ENCODE results near the gene OR5F1.

The OR5F1 gene
- total RNA-seq = 0 reads per million in 2 experiments

GRCh38 chr11:55994525-55994924, at the start of gene OR5F1:
OR5F1 (minus strand) TSS chr11:55994625; CDS start chr11:55994625, 0 bp downstream.
- no peak for DNase-seq (ENCODE audit: low read depth)

- DNase-seq (ENCODE audit: low read depth) = no peak
Measured at GRCh38 chr11:56027354-56027753, 32.9 kb upstream of the OR5F1 start, which contains the start of gene OR5AS1. OR5AS1 (plus strand) TSS chr11:56027654; CDS start chr11:56030419, 2,765 bp downstream.

- no peak for DNase-seq (ENCODE audit: low read depth)
Measured at GRCh38 chr11:56013805-56014204, 19.4 kb upstream of the OR5F1 start.

GRCh38 chr11:56010716-56011115, 16.3 kb upstream of the OR5F1 start:
- DNase-seq (ENCODE audit: low read depth) = no peak

- no peak for DNase-seq (ENCODE audit: low read depth)
Measured at GRCh38 chr11:55970935-55971334, 23.5 kb downstream of the OR5F1 start.

GRCh38 chr11:55969845-55970244, 24.6 kb downstream of the OR5F1 start, which contains the start of gene OR10AG1:
OR10AG1 (minus strand) TSS chr11:55969945; CDS start chr11:55969907, 38 bp downstream.
- no peak for DNase-seq (ENCODE audit: low read depth)

- no peak for DNase-seq (ENCODE audit: low read depth)
Measured at GRCh38 chr11:55967914-55968313, 26.5 kb downstream of the OR5F1 start.

GRCh38 chr11:55966391-55966790, 28.0 kb downstream of the OR5F1 start:
- DNase-seq (ENCODE audit: low read depth) = no peak

GRCh38 chr11:55956521-55956920, 37.9 kb downstream of the OR5F1 start:
- DNase-seq (ENCODE audit: low read depth) = no peak

GRCh38 chr11:55949330-55949729, 45.1 kb downstream of the OR5F1 start:
- no peak for DNase-seq (ENCODE audit: low read depth)

Measured in T follicular helper cell (primary cell).